HepG2 (cell line): Measurements from ENCODE around the gene ZNF217. TPM values are rescaled to one million over a fixed set of nuclear protein-coding genes. Genes with fewer than 3 reads are reported as not detected.
A peak's percentile ranks its signal among the peaks of the same experiment; 100 is the strongest.

Experiments
- ATAC-seq: fragments of 200-7000 bp; cut with Tn5 transposase; 3 replicates; pipeline ENCODE4 v1.9.1; 2020; ENCODE audit warnings: mild to moderate bottlenecking, moderate library complexity
- BruUV-seq: library from RNA; stranded (reverse); fragments of 400-500 nt; replicated peaks from 2 replicates; lab custom pipeline; 2021; lab: Mats Ljungman, UMichigan
- CTCF ChIA-PET: fragments of 300-600 bp; formaldehyde crosslinking; extraction: SDS; loops from one replicate; lab custom pipeline; 2021; ENCODE audit warnings: low total read pairs, inconsistent platforms, low intra/inter-chr PET ratio; lab: Yijun Ruan, JAX
- POLR2A ChIA-PET: fragments of 350-600 bp; sonication (Branson Sonifier 250); formaldehyde crosslinking; loops from one replicate; lab custom pipeline; 2020; ENCODE audit warnings: antibody characterized with exemption, inconsistent platforms; lab: Yijun Ruan, JAX
- DNase-seq: peaks from one replicate; pipeline ENCODE4 v3.0.0-alpha.2; 2015; ENCODE audit warnings: low spot score
- FAIRE-seq: peaks from 3 replicates; lab custom pipeline; 2011; peaks lifted over from hg19 to GRCh38; lab: Jason Lieb, UNC
- H2AFZ ChIP-seq: one replicate; pipeline ENCODE4 v1.6.1; 2011; ENCODE audit warnings: low read length, inconsistent platforms
- H3K27ac ChIP-seq: fragments of 300-600 bp; 3 replicates; pipeline ENCODE4 v1.8.0; 2011; ENCODE audit warnings: mixed run types, mild to moderate bottlenecking, mixed read lengths, low read length, inconsistent platforms; ENCODE audit not compliant: insufficient read depth; ENCODE audit errors: extremely low read length
- H3K27me3 ChIP-seq, 2 experiments: fragments of 200-600 bp in 1 of 2; 2 replicates in 1 of 2; 3 replicates in 1 of 2; pipeline versions ENCODE4 v1.6.0 to v1.8.0; 2011; ENCODE audit warnings: low read length in 2 of 2, mild to moderate bottlenecking in 2 of 2, moderate library complexity in 2 of 2, inconsistent platforms in 1 of 2; ENCODE audit not compliant: insufficient read depth in 2 of 2, control insufficient read depth in 1 of 2
- H3K36me3 ChIP-seq, 2 experiments: fragments of 200-600 bp in 1 of 2; replicated peaks in 1 of 2; 2 replicates in 1 of 2; 3 replicates in 1 of 2; pipeline versions ENCODE4 v1.5.1 to v1.8.0; 2011; ENCODE audit warnings: low read length in 2 of 2, inconsistent platforms in 1 of 2; ENCODE audit not compliant: insufficient read depth in 2 of 2, control insufficient read depth in 1 of 2
- H3K4me1 ChIP-seq: 2 replicates; pipeline ENCODE4 v1.5.1; 2012; ENCODE audit warnings: low read length, inconsistent platforms; ENCODE audit not compliant: insufficient read depth
- H3K4me2 ChIP-seq: 2 replicates; pipeline ENCODE4 v1.6.0; 2011; ENCODE audit warnings: low read depth, low read length, inconsistent platforms
- H3K4me3 ChIP-seq, 3 experiments: fragments of 200-600 bp in 1 of 3; sonication (generic), shearing (Covaris generic) in 1 of 3; replicated peaks in 1 of 3; 2 replicates each; pipeline ENCODE4 v1.5.1; 2011 to 2016; ENCODE audit warnings: low read length in 3 of 3, inconsistent platforms in 2 of 3, low read depth in 2 of 3, mild to moderate bottlenecking in 2 of 3, control low read depth in 1 of 3, mixed read lengths in 1 of 3; ENCODE audit not compliant: insufficient read depth in 1 of 3
- H3K79me2 ChIP-seq: one replicate; pipeline ENCODE4 v1.6.1; 2011; ENCODE audit warnings: low read length, inconsistent platforms; ENCODE audit not compliant: insufficient read depth
- H3K9ac ChIP-seq: 2 replicates; pipeline ENCODE4 v1.6.0; 2011; ENCODE audit warnings: mild to moderate bottlenecking, low read depth, low read length, inconsistent platforms; ENCODE audit not compliant: insufficient read depth
- H3K9me3 ChIP-seq: 2 replicates; pipeline ENCODE4 v1.5.1; 2012; ENCODE audit warnings: mild to moderate bottlenecking, low read length
- H4K20me1 ChIP-seq: 2 replicates; pipeline ENCODE4 v1.6.0; 2011; ENCODE audit warnings: inconsistent platforms, mild to moderate bottlenecking, low read length, moderate library complexity; ENCODE audit not compliant: insufficient read depth
- DNMT3B ChIP-seq: conservative IDR thresholded peaks from 2 replicates; pipeline ENCODE4 v1.6.1; 2016; ENCODE audit warnings: missing biosample characterization, control low read depth
- EZH2 ChIP-seq: conservative IDR thresholded peaks from 2 replicates; pipeline ENCODE4 v1.6.1; 2012; ENCODE audit warnings: mild to moderate bottlenecking, low read depth, low read length, moderate library complexity
- HNF4A ChIP-seq: sonication (generic); formaldehyde crosslinking; IDR thresholded peaks from 2 replicates; pipeline ENCODE4 v1.4.0; 2020; ENCODE audit warnings: missing genetic modification reagents
- KLF15 ChIP-seq: sonication (generic); formaldehyde crosslinking; IDR thresholded peaks from 2 replicates; pipeline ENCODE4 v1.8.1; 2023; ENCODE audit warnings: borderline replicate concordance, mild to moderate bottlenecking, inconsistent platforms, missing genetic modification reagents, mixed read lengths
- KMT2A ChIP-seq: sonication (generic); formaldehyde crosslinking; IDR thresholded peaks from 2 replicates; pipeline ENCODE4 v1.4.0; 2020; ENCODE audit warnings: missing genetic modification reagents
- MED8 ChIP-seq: sonication (generic); formaldehyde crosslinking; IDR thresholded peaks from 2 replicates; pipeline ENCODE4 v1.8.1; 2023; ENCODE audit warnings: mild to moderate bottlenecking, missing genetic modification reagents; ENCODE audit not compliant: insufficient replicate concordance
- MEIS2 ChIP-seq: sonication (generic); formaldehyde crosslinking; IDR thresholded peaks from 2 replicates; pipeline ENCODE4 v1.9.0; 2021; ENCODE audit warnings: mild to moderate bottlenecking, missing genetic modification reagents
- PTBP1 ChIP-seq: fragments of 200-400 bp; formaldehyde crosslinking; IDR thresholded peaks from 2 replicates; pipeline ENCODE4 v1.6.1; 2018; ENCODE audit warnings: low read length, low read depth; ENCODE audit not compliant: poor library complexity, severe bottlenecking
- RBAK ChIP-seq: sonication (generic); formaldehyde crosslinking; IDR thresholded peaks from 2 replicates; pipeline ENCODE4 v1.5.1; 2020; ENCODE audit warnings: mild to moderate bottlenecking, missing genetic modification reagents
- SP5 ChIP-seq: IDR thresholded peaks from 2 replicates; pipeline ENCODE4 v1.6.1; 2016; ENCODE audit warnings: low read depth, borderline replicate concordance
- ZFP36L1 ChIP-seq: sonication (generic); formaldehyde crosslinking; IDR thresholded peaks from 2 replicates; pipeline ENCODE4 v1.8.0; 2022; ENCODE audit warnings: mild to moderate bottlenecking, missing genetic modification reagents, moderate library complexity
- ZFP37 ChIP-seq: sonication (generic); formaldehyde crosslinking; IDR thresholded peaks from 2 replicates; pipeline ENCODE4 v1.4.0; 2020; ENCODE audit warnings: missing genetic modification reagents, borderline replicate concordance
- ZNF101 ChIP-seq: sonication (generic); formaldehyde crosslinking; IDR thresholded peaks from 2 replicates; pipeline ENCODE4 v1.4.0; 2020; ENCODE audit warnings: mild to moderate bottlenecking, low read depth, missing genetic modification reagents, borderline replicate concordance
- ZNF232 ChIP-seq: sonication (generic); formaldehyde crosslinking; IDR thresholded peaks from 2 replicates; pipeline ENCODE4 v1.4.0; 2020; ENCODE audit warnings: missing genetic modification reagents, borderline replicate concordance
- ZNF552 ChIP-seq: sonication (generic); formaldehyde crosslinking; IDR thresholded peaks from 2 replicates; pipeline ENCODE4 v1.9.0; 2022; ENCODE audit warnings: missing genetic modification reagents, mild to moderate bottlenecking, borderline replicate concordance
- ZNF883 ChIP-seq: sonication (generic); formaldehyde crosslinking; IDR thresholded peaks from 2 replicates; pipeline ENCODE4 v1.5.1; 2020; ENCODE audit warnings: mild to moderate bottlenecking, missing genetic modification reagents; ENCODE audit errors: not compliant biosample characterization
- WGBS: methylation state at CpG from one replicate; pipeline ENCODE4 v1.1.6; 2017; ENCODE audit warnings: low lambda C conversion rate; 5-methylcytosine and 5-hydroxymethylcytosine counted together
- in situ Hi-C: cut with HindIII; loops from 2 replicates; pipeline ENCODE4 v1.10.0; 2017; ENCODE audit warnings: low pct_unique_long_range_greater_than_20kb; ENCODE audit not compliant: extremely low pct_ligation_motif_present
- intact Hi-C: fragments of 100-400 bp; cut with micrococcal nuclease; formaldehyde crosslinking; loops from one replicate; pipeline ENCODE4 v1.10.0; 2022; ENCODE audit not compliant: unreplicated experiment
- polyA plus RNA-seq, 8 experiments: library from polyadenylated mRNA; depleted of rRNA in 3 of 8; stranded (reverse) in 7 of 8; unstranded in 1 of 8; fragments of >200 nt; fragmentation: Illumina TruSeq in 4 of 8; extraction: Trizol in 4 of 8; gene quantifications; 2 replicates each; pipeline versions ENCODE4 v1.2.1 to v1.2.3, GENCODE V29; 2011 to 2016; ENCODE audit warnings: low read depth in 4 of 8, missing spikeins in 1 of 8, mixed read lengths in 1 of 8; ENCODE audit not compliant: insufficient read depth in 1 of 8
- total RNA-seq, 5 experiments: library from RNA; depleted of rRNA; stranded (reverse); fragments of >200 nt; fragmentation: Illumina TruSeq; extraction: Trizol; gene quantifications; 2 replicates each; pipeline ENCODE4 v1.2.3, GENCODE V29; 2016; ENCODE audit warnings: low read depth in 1 of 5
- TF ChIP-seq, protein P1 (sequence below): sonication (generic); formaldehyde crosslinking; conservative IDR thresholded peaks from 2 replicates; pipeline ENCODE4 v1.5.0; 2020; ENCODE audit warnings: missing genetic modification reagents
- TF ChIP-seq, protein P2 (sequence below): sonication (generic); formaldehyde crosslinking; IDR thresholded peaks from 2 replicates; pipeline ENCODE4 v1.4.0; 2020; ENCODE audit warnings: missing genetic modification reagents

The ZNF217 gene
- total and polyA plus RNA-seq, 2 of the 13 experiments (the other 11 are each of a cell fraction or from before 2014, with no cell fraction given): 22.3 to 29.8 TPM

GRCh38 chr20:53555816-53556215 lies 37.8 kb downstream of the ZNF217 start:
- Histone ChIP-seq H4K20me1 (no peaks in the 10 kb centered on the region), H3K4me2 (no peak overlapping the region), H3K9me3 (no peaks in the 10 kb centered on the region), H3K4me1 (peaks cover 58% of the 10 kb centered on the region), H3K4me3 (no peak overlapping the region), H3K79me2 (no peaks in the 10 kb centered on the region), H3K27me3 (no peaks in the 10 kb centered on the region), H3K36me3 (no peaks in the 10 kb centered on the region), H3K27ac (no peak overlapping the region), H3K9ac (no peak overlapping the region), H2AFZ (no peak overlapping the region)
- in situ Hi-C loops (no loop called here), intact Hi-C loops (no loop called here)
- CTCF ChIA-PET: no interaction called here
- FAIRE-seq: no peak
- BruUV-seq: no TSS peak
- DNase-seq: no peak
- no peak for ATAC-seq
- POLR2A ChIA-PET: no interaction called here
- no peak for TF ChIP-seq PTBP1
- TF ChIP-seq EZH2: no peak
- TF ChIP-seq, protein P1, sequence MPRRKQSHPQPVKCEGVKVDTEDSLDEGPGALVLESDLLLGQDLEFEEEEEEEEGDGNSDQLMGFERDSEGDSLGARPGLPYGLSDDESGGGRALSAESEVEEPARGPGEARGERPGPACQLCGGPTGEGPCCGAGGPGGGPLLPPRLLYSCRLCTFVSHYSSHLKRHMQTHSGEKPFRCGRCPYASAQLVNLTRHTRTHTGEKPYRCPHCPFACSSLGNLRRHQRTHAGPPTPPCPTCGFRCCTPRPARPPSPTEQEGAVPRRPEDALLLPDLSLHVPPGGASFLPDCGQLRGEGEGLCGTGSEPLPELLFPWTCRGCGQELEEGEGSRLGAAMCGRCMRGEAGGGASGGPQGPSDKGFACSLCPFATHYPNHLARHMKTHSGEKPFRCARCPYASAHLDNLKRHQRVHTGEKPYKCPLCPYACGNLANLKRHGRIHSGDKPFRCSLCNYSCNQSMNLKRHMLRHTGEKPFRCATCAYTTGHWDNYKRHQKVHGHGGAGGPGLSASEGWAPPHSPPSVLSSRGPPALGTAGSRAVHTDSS (CRISPR knock-in tag): no peak
- no peak for TF ChIP-seq MED8 (CRISPR knock-in tag)
- no peak for TF ChIP-seq DNMT3B (CRISPR knock-in tag)
- TF ChIP-seq SP5 (CRISPR knock-in tag): no peak
- TF ChIP-seq KLF15 (CRISPR knock-in tag): no peak
- 88% methylated on average over 2 of the region's 2 CpGs for WGBS

- no peak overlapping the region for H3K4me3 ChIP-seq
- intact Hi-C loops (no loop called here), in situ Hi-C loops (no loop called here)
- H2AFZ ChIP-seq: no peak overlapping the region
- FAIRE-seq (no peak), ATAC-seq (no peak), DNase-seq (no peak)
- no peaks in the 10 kb centered on the region for H3K27me3 ChIP-seq
- BruUV-seq: no TSS peak
- WGBS: 26% methylated on average over 4 of the region's 4 CpGs
- H3K9me3 ChIP-seq: no peaks in the 10 kb centered on the region
- ChIA-PET POLR2A (no interaction called here), CTCF (no interaction called here)
- no peaks in the 10 kb centered on the region for H3K79me2 ChIP-seq
- no peak overlapping the region for H3K4me2 ChIP-seq
- H3K36me3 ChIP-seq: no peaks in the 10 kb centered on the region
- H3K4me1 ChIP-seq: peaks cover 65% of the 10 kb centered on the region
- no peaks in the 10 kb centered on the region for H4K20me1 ChIP-seq
- no peak overlapping the region for H3K9ac ChIP-seq
- no peak overlapping the region for H3K27ac ChIP-seq
- TF ChIP-seq HNF4A (CRISPR knock-in tag) (peak; percentile 58; the same call in 1 of the 2 replicates), ZNF552 (no peak), ZFP36L1 (no peak), ZNF232 (CRISPR knock-in tag) (no peak), KMT2A (no peak), ZNF883 (CRISPR knock-in tag) (no peak), RBAK (CRISPR knock-in tag) (no peak), ZNF101 (no peak), ZFP37 (CRISPR knock-in tag) (no peak), MEIS2 (CRISPR knock-in tag) (no peak)
- TF ChIP-seq, protein P2, sequence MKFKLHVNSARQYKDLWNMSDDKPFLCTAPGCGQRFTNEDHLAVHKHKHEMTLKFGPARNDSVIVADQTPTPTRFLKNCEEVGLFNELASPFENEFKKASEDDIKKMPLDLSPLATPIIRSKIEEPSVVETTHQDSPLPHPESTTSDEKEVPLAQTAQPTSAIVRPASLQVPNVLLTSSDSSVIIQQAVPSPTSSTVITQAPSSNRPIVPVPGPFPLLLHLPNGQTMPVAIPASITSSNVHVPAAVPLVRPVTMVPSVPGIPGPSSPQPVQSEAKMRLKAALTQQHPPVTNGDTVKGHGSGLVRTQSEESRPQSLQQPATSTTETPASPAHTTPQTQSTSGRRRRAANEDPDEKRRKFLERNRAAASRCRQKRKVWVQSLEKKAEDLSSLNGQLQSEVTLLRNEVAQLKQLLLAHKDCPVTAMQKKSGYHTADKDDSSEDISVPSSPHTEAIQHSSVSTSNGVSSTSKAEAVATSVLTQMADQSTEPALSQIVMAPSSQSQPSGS (CRISPR knock-in tag): no peak
Measured at GRCh38 chr20:53555081-53555480, 38.6 kb downstream of the ZNF217 start.
